Kidney epithelial cell (primary cell): ENCODE results near the gene STING1. TPM values are rescaled to one million over a fixed set of nuclear protein-coding genes. Genes with fewer than 3 reads are reported as not detected.

Experiments
- DNase-seq: peaks from one replicate; pipeline ENCODE4 v3.0.0-alpha.2; 2010; ENCODE audit warnings: low read depth
- H3K27me3 ChIP-seq: 2 replicates; pipeline ENCODE4 v1.6.0; 2011; ENCODE audit warnings: low read length; ENCODE audit not compliant: control insufficient read depth, insufficient read depth
- H3K36me3 ChIP-seq: 2 replicates; pipeline ENCODE4 v1.5.1; 2011; ENCODE audit warnings: low read length; ENCODE audit not compliant: control insufficient read depth, insufficient read depth
- H3K4me3 ChIP-seq: 2 replicates; pipeline ENCODE4 v1.5.1; 2011; ENCODE audit warnings: low read depth, mild to moderate bottlenecking, control low read depth, low read length
- total RNA-seq: library from RNA; depleted of rRNA; stranded (reverse); fragments of >200 nt; gene quantifications from 2 replicates; pipeline ENCODE4 v1.2.3, GENCODE V29; 2015
- TF ChIP-seq, protein P1 (sequence below): IDR thresholded peaks from 2 replicates; pipeline ENCODE4 v1.5.1; 2011; ENCODE audit warnings: mild to moderate bottlenecking, moderate library complexity, low read length, control low read depth, inconsistent platforms; ENCODE audit not compliant: insufficient read depth, poor library complexity, severe bottlenecking

The STING1 gene
- total RNA-seq, 1 donor from 2014 or later = 15.5 TPM

DNA sequence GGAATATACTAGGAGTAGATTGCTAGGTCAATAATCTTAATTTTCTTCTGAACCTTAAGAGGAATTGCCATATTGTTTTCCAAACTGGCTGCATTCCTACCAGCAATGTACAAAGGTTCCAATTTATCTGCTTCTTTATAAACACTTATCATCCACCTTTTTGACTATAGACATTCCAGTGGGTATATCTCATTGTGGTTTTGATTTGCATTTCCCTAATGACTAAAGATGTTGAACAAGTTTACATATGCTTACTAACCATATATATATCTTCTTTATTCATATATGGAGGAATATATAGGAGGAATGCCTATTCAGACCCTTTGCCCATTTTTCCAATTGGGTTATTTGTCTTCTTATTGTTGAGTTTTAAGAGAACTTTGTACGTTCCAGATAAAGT lies 50.9 kb downstream of the STING1 start:
- Histone ChIP-seq H3K36me3 (no peaks in the 10 kb centered on the region), H3K27me3 (no peaks in the 10 kb centered on the region), H3K4me3 (no peak overlapping the region)
- no peak for DNase-seq
- TF ChIP-seq, protein P1, sequence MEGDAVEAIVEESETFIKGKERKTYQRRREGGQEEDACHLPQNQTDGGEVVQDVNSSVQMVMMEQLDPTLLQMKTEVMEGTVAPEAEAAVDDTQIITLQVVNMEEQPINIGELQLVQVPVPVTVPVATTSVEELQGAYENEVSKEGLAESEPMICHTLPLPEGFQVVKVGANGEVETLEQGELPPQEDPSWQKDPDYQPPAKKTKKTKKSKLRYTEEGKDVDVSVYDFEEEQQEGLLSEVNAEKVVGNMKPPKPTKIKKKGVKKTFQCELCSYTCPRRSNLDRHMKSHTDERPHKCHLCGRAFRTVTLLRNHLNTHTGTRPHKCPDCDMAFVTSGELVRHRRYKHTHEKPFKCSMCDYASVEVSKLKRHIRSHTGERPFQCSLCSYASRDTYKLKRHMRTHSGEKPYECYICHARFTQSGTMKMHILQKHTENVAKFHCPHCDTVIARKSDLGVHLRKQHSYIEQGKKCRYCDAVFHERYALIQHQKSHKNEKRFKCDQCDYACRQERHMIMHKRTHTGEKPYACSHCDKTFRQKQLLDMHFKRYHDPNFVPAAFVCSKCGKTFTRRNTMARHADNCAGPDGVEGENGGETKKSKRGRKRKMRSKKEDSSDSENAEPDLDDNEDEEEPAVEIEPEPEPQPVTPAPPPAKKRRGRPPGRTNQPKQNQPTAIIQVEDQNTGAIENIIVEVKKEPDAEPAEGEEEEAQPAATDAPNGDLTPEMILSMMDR = no peak

DNA sequence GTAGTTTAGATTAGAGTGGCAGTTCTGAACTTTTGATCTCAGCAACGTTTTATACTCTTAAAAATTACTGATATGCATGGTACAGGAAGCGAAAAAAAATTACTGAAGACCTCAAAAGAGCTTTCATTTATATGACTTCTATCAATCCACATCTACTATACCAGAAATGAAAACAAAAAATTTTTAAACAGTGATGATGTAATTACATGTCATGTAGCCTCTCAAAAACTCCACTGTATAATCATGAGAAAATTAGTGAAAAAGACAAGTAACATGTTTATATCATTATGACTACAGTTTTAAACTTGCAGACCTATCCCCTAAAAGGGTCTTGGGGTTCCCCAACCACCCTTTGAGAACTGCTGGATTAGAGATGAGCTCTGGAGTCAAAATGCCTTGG lies 52.5 kb downstream of the STING1 start:
- Histone ChIP-seq H3K27me3 (no peaks in the 10 kb centered on the region), H3K36me3 (no peaks in the 10 kb centered on the region), H3K4me3 (no peak overlapping the region)
- no peak for DNase-seq
- TF ChIP-seq, protein P1 = no peak

DNA sequence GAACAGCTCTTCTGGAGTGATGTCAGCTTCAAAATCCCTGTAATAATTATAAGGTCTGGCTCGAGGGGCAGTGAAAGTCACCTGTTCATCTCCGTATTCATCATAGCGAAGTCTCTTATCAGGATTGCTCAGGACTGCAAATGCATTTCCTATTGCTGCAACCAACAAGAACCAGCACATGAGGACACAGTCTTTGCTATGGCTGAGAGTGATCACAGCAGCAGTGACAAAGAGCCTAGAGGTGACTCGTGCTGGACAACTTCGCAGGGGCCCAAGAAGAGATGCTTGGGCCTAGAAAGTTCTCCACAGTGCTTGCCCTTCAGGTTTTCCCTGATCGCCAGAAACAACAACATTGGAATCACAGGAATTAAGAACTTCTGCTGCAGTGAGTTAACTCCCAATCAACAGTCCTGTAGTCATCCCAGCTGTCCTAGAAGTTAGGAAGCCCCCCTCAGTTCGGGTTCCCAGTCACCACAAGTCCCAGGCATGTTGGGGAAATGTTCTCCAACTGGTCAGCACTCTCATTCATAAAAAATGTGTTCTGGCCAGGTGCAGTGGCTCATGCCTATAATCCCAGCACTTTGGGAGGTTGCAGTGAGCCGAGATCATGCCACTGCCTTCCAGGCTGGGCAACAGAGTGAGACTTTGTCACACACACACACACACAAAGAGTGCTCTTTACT lies 56.2 kb downstream of the STING1 start:
- TF ChIP-seq, protein P1 = no peak
- DNase-seq = no peak

More for the DNA sequence above, 56.2 kb downstream of the STING1 start:
- no peaks in the 10 kb centered on the region for H3K36me3 ChIP-seq
- H3K27me3 ChIP-seq = no peaks in the 10 kb centered on the region
- no peak overlapping the region for H3K4me3 ChIP-seq

Other genes with a start within 250 kb of the STING1 start
- 219 and 266 TPM in 2 replicates for gene MATR3, start 189.0 kb downstream of the STING1 start, total RNA-seq
- 63.0 and 72.9 TPM in 2 replicates for gene PAIP2, start 140.9 kb downstream of the STING1 start, total RNA-seq
- not detected in 2 replicates for gene SLC23A1, start 99.5 kb downstream of the STING1 start, total RNA-seq
- not detected in 2 replicates for gene MZB1, start 92.8 kb downstream of the STING1 start, total RNA-seq
- gene PROB1, start 87.7 kb downstream of the STING1 start, total RNA-seq = 3.0 and 3.6 TPM in 2 replicates
- 7.7 and 8.8 TPM in 2 replicates for gene SPATA24, start 78.7 kb downstream of the STING1 start, total RNA-seq
- gene DNAJC18, start 43.2 kb downstream of the STING1 start, total RNA-seq = 8.1 and 14.2 TPM in 2 replicates
- not detected in 2 replicates for gene ECSCR, start 20.0 kb downstream of the STING1 start, total RNA-seq
- gene SMIM33, start 11.8 kb downstream of the STING1 start, total RNA-seq = not detected in 2 replicates
- gene UBE2D2, start 78.6 kb upstream of the STING1 start, total RNA-seq = 120 and 127 TPM in 2 replicates
- 167 and 183 TPM in 2 replicates for gene CXXC5, start 165.6 kb upstream of the STING1 start, total RNA-seq